H9 (cell line): ENCODE results near the gene USP37. TPM values are rescaled to one million over a fixed set of nuclear protein-coding genes. Genes with fewer than 3 reads are reported as not detected.

Experiments
- DNase-seq: peaks from one replicate; pipeline ENCODE4 v3.0.0-alpha.2; 2017
- H2AFZ ChIP-seq: one replicate; pipeline ENCODE4 v1.6.1; 2013; ENCODE audit warnings: mild to moderate bottlenecking, low read length, control low read depth, moderate library complexity
- H2AK5ac ChIP-seq: 2 replicates; pipeline ENCODE4 v1.6.1; 2013; ENCODE audit warnings: low read length, control low read depth, mixed read lengths; ENCODE audit not compliant: insufficient read length
- H2BK120ac ChIP-seq: one replicate; pipeline ENCODE4 v1.6.1; 2013; ENCODE audit warnings: low read depth, mild to moderate bottlenecking, low read length, control low read depth, inconsistent platforms; ENCODE audit not compliant: poor library complexity, severe bottlenecking
- H2BK12ac ChIP-seq: 2 replicates; pipeline ENCODE4 v1.6.1; 2013; ENCODE audit warnings: low read length, control low read depth, mixed read lengths, low read depth; ENCODE audit not compliant: insufficient read length
- H2BK15ac ChIP-seq: 2 replicates; pipeline ENCODE4 v1.6.1; 2013; ENCODE audit warnings: low read depth, low read length, control low read depth
- H2BK20ac ChIP-seq: one replicate; pipeline ENCODE4 v1.6.1; 2013; ENCODE audit warnings: low read depth, mild to moderate bottlenecking, low read length, control low read depth, inconsistent platforms; ENCODE audit not compliant: poor library complexity, severe bottlenecking
- H2BK5ac ChIP-seq: 2 replicates; pipeline ENCODE4 v1.6.1; 2013; ENCODE audit warnings: low read length, control low read depth, mixed read lengths; ENCODE audit not compliant: insufficient read length
- H3K14ac ChIP-seq: 2 replicates; pipeline ENCODE4 v1.6.1; 2013; ENCODE audit warnings: low read length, control low read depth; ENCODE audit not compliant: insufficient read depth
- H3K18ac ChIP-seq: 2 replicates; pipeline ENCODE4 v1.6.1; 2013; ENCODE audit warnings: low read depth, mild to moderate bottlenecking, mixed read lengths, low read length, control low read depth; ENCODE audit not compliant: insufficient read length
- H3K23ac ChIP-seq: 2 replicates; pipeline ENCODE4 v1.6.1; 2013; ENCODE audit warnings: low read length, control low read depth, mixed read lengths, low read depth; ENCODE audit not compliant: insufficient read length
- H3K23me2 ChIP-seq: 2 replicates; pipeline ENCODE4 v1.6.1; 2013; ENCODE audit warnings: low read depth, mild to moderate bottlenecking, mixed read lengths, low read length, control low read depth; ENCODE audit not compliant: insufficient read length, poor library complexity, severe bottlenecking
- H3K27ac ChIP-seq: 2 replicates; pipeline ENCODE4 v1.5.1; 2013; ENCODE audit warnings: low read length, control low read depth, mixed read lengths, low read depth; ENCODE audit not compliant: insufficient read length
- H3K27me3 ChIP-seq: 2 replicates; pipeline ENCODE4 v1.6.1; 2013; ENCODE audit warnings: low read length, control low read depth, inconsistent platforms; ENCODE audit not compliant: insufficient read depth
- H3K4ac ChIP-seq: 2 replicates; pipeline ENCODE4 v1.6.1; 2013; ENCODE audit warnings: low read depth, mild to moderate bottlenecking, control low read depth, inconsistent platforms, low read length, moderate library complexity
- H3K4me1 ChIP-seq: 2 replicates; pipeline ENCODE4 v1.6.1; 2013; ENCODE audit warnings: low read length, control low read depth, inconsistent platforms; ENCODE audit not compliant: insufficient read depth
- H3K4me2 ChIP-seq: 2 replicates; pipeline ENCODE4 v1.6.1; 2013; ENCODE audit warnings: low read length, control low read depth, mixed read lengths; ENCODE audit not compliant: insufficient read length, insufficient read depth
- H3K56ac ChIP-seq: 2 replicates; pipeline ENCODE4 v1.6.1; 2013; ENCODE audit warnings: low read depth, mild to moderate bottlenecking, mixed read lengths, low read length, control low read depth; ENCODE audit not compliant: insufficient read length
- H3K79me1 ChIP-seq: 2 replicates; pipeline ENCODE4 v1.6.1; 2013; ENCODE audit warnings: low read depth, mild to moderate bottlenecking, moderate library complexity, low read length, control low read depth, inconsistent platforms; ENCODE audit not compliant: insufficient read depth, poor library complexity, severe bottlenecking
- H3K79me2 ChIP-seq: 2 replicates; pipeline ENCODE4 v1.6.1; 2013; ENCODE audit warnings: low read length, control low read depth, inconsistent platforms; ENCODE audit not compliant: insufficient read depth
- H3K9ac ChIP-seq: 2 replicates; pipeline ENCODE4 v1.6.1; 2013; ENCODE audit warnings: low read length, control low read depth, mixed read lengths; ENCODE audit not compliant: insufficient read length; ENCODE audit errors: extremely low read depth
- H3K9me3 ChIP-seq: one replicate; pipeline ENCODE4 v1.6.1; 2013; ENCODE audit warnings: low read depth, low read length, inconsistent platforms; ENCODE audit not compliant: control insufficient read depth
- H3T11ph ChIP-seq: one replicate; pipeline ENCODE4 v1.6.1; 2013; ENCODE audit warnings: mild to moderate bottlenecking, low read length, control low read depth, inconsistent platforms
- H4K20me1 ChIP-seq: one replicate; pipeline ENCODE4 v1.6.1; 2013; ENCODE audit not compliant: control insufficient read depth, insufficient read length, insufficient read depth
- H4K5ac ChIP-seq: 2 replicates; pipeline ENCODE4 v1.6.1; 2013; ENCODE audit warnings: low read depth, mild to moderate bottlenecking, mixed read lengths, low read length, control low read depth; ENCODE audit not compliant: insufficient read length
- H4K8ac ChIP-seq: replicated peaks from 2 replicates; pipeline ENCODE4 v1.6.1; 2013; ENCODE audit warnings: low read length, control low read depth, mixed read lengths, low read depth; ENCODE audit not compliant: insufficient read length
- H4K91ac ChIP-seq: 2 replicates; pipeline ENCODE4 v1.6.1; 2013; ENCODE audit warnings: low read depth, mild to moderate bottlenecking, moderate library complexity, mixed read lengths, low read length, control low read depth; ENCODE audit not compliant: insufficient read length
- H3K27ac Mint-ChIP-seq, 3 experiments: 2 replicates in 2 of 3; 3 replicates in 1 of 3; pipeline ENCODE4 v1.8.0; 2020 to 2021; ENCODE audit warnings: mixed read lengths in 3 of 3, mild to moderate bottlenecking in 1 of 3, moderate library complexity in 1 of 3
- H3K27me3 Mint-ChIP-seq: 2 replicates; pipeline ENCODE4 v1.8.0; 2021; ENCODE audit warnings: low read depth, mild to moderate bottlenecking, moderate library complexity, mixed read lengths
- H3K36me3 Mint-ChIP-seq, 3 experiments: 2 replicates in 2 of 3; 3 replicates in 1 of 3; pipeline ENCODE4 v1.8.0; 2020 to 2021; ENCODE audit warnings: low read depth in 3 of 3, mixed read lengths in 3 of 3; ENCODE audit not compliant: insufficient read depth in 1 of 3
- H3K4me1 Mint-ChIP-seq, 2 experiments: 2 replicates each; pipeline ENCODE4 v1.8.0; 2020; ENCODE audit warnings: mixed read lengths in 2 of 2
- H3K4me3 Mint-ChIP-seq, 2 experiments: 2 replicates in 1 of 2; 3 replicates in 1 of 2; pipeline ENCODE4 v1.8.0; 2020 to 2021; ENCODE audit warnings: mild to moderate bottlenecking in 2 of 2, mixed read lengths in 2 of 2, moderate library complexity in 1 of 2
- H3K9me3 Mint-ChIP-seq, 2 experiments: 2 replicates in 1 of 2; 3 replicates in 1 of 2; pipeline ENCODE4 v1.8.0; 2020; ENCODE audit warnings: mild to moderate bottlenecking in 2 of 2, mixed read lengths in 2 of 2, moderate library complexity in 1 of 2
- WGBS: extraction: QIAGEN DNeasy Blood & Tissue Kit; methylation state at CpG from one replicate; pipeline ENCODE4 v1.1.7; 2013; ENCODE audit warnings: missing lambda C conversion rate, low lambda C conversion rate, mixed read lengths; ENCODE audit not compliant: insufficient read length; ENCODE audit errors: extremely low coverage; 5-methylcytosine and 5-hydroxymethylcytosine counted together
- total RNA-seq: library from RNA; stranded (reverse); gene quantifications from 2 replicates; pipeline ENCODE4 v1.2.1, GENCODE V29; 2021
- TF ChIP-seq, protein P1 (sequence below): fragments of 200-600 bp; sonication (generic); conservative IDR thresholded peaks from 3 replicates; pipeline ENCODE4 v1.8.0; 2021; ENCODE audit warnings: antibody characterized with exemption, mild to moderate bottlenecking

The USP37 gene
- total RNA-seq, 1 experiment from 2014 or later, result 34.9 TPM

GRCh38 chr2:218448934-218449333, 119.2 kb downstream of the USP37 start:
- no peaks in the 10 kb centered on the region for H3K23me2 ChIP-seq
- no peak overlapping the region for H3K4me2 ChIP-seq
- H3K4ac ChIP-seq, result no peak overlapping the region
- H3K23ac ChIP-seq, result no peak overlapping the region
- H3K27ac ChIP-seq, result no peak overlapping the region
- no peaks in the 10 kb centered on the region for H4K20me1 ChIP-seq
- no peak overlapping the region for H2BK12ac ChIP-seq
- no peak overlapping the region for H2BK120ac ChIP-seq
- H4K8ac ChIP-seq, result no peak overlapping the region
- H3K27me3 Mint-ChIP-seq, result no peaks in the 10 kb centered on the region
- H3K4me3 Mint-ChIP-seq, result no peak overlapping the region
- H3K9ac ChIP-seq, result no peak overlapping the region
- no peak overlapping the region for H2BK20ac ChIP-seq
- H3K14ac ChIP-seq, result no peak overlapping the region
- H3K4me1 Mint-ChIP-seq, result peaks cover 9 to 14% of the 10 kb centered on the region in 2 experiments
- no peaks in the 10 kb centered on the region for H3K79me1 ChIP-seq
- H3T11ph ChIP-seq, result no peak overlapping the region
- H2BK15ac ChIP-seq, result no peak overlapping the region
- no peaks in the 10 kb centered on the region for H3K9me3 Mint-ChIP-seq
- no peak overlapping the region for H3K18ac ChIP-seq
- no peaks in the 10 kb centered on the region for H3K9me3 ChIP-seq
- H3K4me1 ChIP-seq, result no peaks in the 10 kb centered on the region
- no peak overlapping the region for H3K27ac Mint-ChIP-seq
- H3K79me2 ChIP-seq, result no peaks in the 10 kb centered on the region
- TF ChIP-seq, protein P1, sequence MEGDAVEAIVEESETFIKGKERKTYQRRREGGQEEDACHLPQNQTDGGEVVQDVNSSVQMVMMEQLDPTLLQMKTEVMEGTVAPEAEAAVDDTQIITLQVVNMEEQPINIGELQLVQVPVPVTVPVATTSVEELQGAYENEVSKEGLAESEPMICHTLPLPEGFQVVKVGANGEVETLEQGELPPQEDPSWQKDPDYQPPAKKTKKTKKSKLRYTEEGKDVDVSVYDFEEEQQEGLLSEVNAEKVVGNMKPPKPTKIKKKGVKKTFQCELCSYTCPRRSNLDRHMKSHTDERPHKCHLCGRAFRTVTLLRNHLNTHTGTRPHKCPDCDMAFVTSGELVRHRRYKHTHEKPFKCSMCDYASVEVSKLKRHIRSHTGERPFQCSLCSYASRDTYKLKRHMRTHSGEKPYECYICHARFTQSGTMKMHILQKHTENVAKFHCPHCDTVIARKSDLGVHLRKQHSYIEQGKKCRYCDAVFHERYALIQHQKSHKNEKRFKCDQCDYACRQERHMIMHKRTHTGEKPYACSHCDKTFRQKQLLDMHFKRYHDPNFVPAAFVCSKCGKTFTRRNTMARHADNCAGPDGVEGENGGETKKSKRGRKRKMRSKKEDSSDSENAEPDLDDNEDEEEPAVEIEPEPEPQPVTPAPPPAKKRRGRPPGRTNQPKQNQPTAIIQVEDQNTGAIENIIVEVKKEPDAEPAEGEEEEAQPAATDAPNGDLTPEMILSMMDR, result no peak
- no peak overlapping the region for H3K56ac ChIP-seq
- DNase-seq, result no peak
- H4K91ac ChIP-seq, result no peak overlapping the region
- no peak overlapping the region for H2AFZ ChIP-seq
- WGBS, result no CpG with 5 or more reads among the region's 3 CpGs
- H3K27me3 ChIP-seq, result no peaks in the 10 kb centered on the region
- H3K36me3 Mint-ChIP-seq, result peaks cover 6 to 51% (median 25%) of the 10 kb centered on the region in 3 experiments
- H2AK5ac ChIP-seq, result no peak overlapping the region
- no peak overlapping the region for H2BK5ac ChIP-seq
- no peak overlapping the region for H4K5ac ChIP-seq
